ENCODE data around the gene CAMK2B. TPM values are rescaled to one million over a fixed set of nuclear protein-coding genes. Genes with fewer than 3 reads are reported as not detected.

CAMK2B gene
- total and polyA plus RNA-seq, 2 experiments from 2014 or later: not detected

- no peaks in the 10 kb centered on the region for H3K36me3 ChIP-seq (ENCODE audit: insufficient read depth)
- H3K4me1 ChIP-seq (ENCODE audit: insufficient read depth): no peaks in the 10 kb centered on the region
- H3K27ac ChIP-seq (ENCODE audit: low read depth): no peak overlapping the region
- no peak overlapping the region for H3K27ac Mint-ChIP-seq
- H3K4me3 Mint-ChIP-seq: no peak overlapping the region
- no peak overlapping the region for H3K4me3 ChIP-seq
- H3F3A ChIP-seq (replicated peaks; ENCODE audit: low read depth): no peaks in the 10 kb centered on the region
- H3K4me2 ChIP-seq: no peak overlapping the region
- TF ChIP-seq JUNB (IDR thresholded peaks at IDR 0.05; ENCODE audit: unreplicated experiment): no peak
- no peak for TF ChIP-seq ZNF331 (CRISPR knock-in tag; IDR thresholded peaks at IDR 0.05; ENCODE audit: low read depth)
- TF ChIP-seq ZNF462 (CRISPR knock-in tag; IDR thresholded peaks at IDR 0.05): no peak
- no peak for TF ChIP-seq NANOG (IDR thresholded peaks at IDR 0.05; ENCODE audit: borderline replicate concordance)
- no peak for TF ChIP-seq ETS1 (IDR thresholded peaks at IDR 0.05)
- no peak for TF ChIP-seq POLR2AphosphoS5 (IDR thresholded peaks at IDR 0.05; ENCODE audit: low read depth)
- TF ChIP-seq CREB1 (CRISPR knock-in tag; IDR thresholded peaks at IDR 0.05; ENCODE audit: low read depth): no peak
- TF ChIP-seq STAT1 (IDR thresholded peaks at IDR 0.05; ENCODE audit: unreplicated experiment): no peak
- no peak for TF ChIP-seq CTCF (conservative IDR thresholded peaks at IDR 0.05; ENCODE audit: low read depth in 2 of 2)
- TF ChIP-seq EZH2 (IDR thresholded peaks at IDR 0.05; ENCODE audit: low read depth, unreplicated experiment): no peak
- TF ChIP-seq EZH2phosphoT487 (IDR thresholded peaks at IDR 0.05; ENCODE audit: unreplicated experiment): no peak
- no peak for TF ChIP-seq ZNF114 (CRISPR knock-in tag; IDR thresholded peaks at IDR 0.05)
- TF ChIP-seq REST (IDR thresholded peaks at IDR 0.05; ENCODE audit: unreplicated experiment): no peak
- H2AFZ ChIP-seq: no peak overlapping the region
- no peaks in the 10 kb centered on the region for H3K9me2 ChIP-seq (ENCODE audit: insufficient read depth)
- no peaks in the 10 kb centered on the region for H4K20me1 ChIP-seq (replicated peaks; ENCODE audit: insufficient read depth)
- H3K27me3 ChIP-seq (ENCODE audit: insufficient read depth): no peaks in the 10 kb centered on the region
- H3K36me3 Mint-ChIP-seq (ENCODE audit: low read depth): no peaks in the 10 kb centered on the region; the same call in 2 of the 3 replicates
- no peaks in the 10 kb centered on the region for H3K79me2 ChIP-seq (replicated peaks; ENCODE audit: insufficient read depth)
- H3K9me3 Mint-ChIP-seq: peaks cover 5% of the 10 kb centered on the region
- H3K27me3 Mint-ChIP-seq (ENCODE audit: insufficient read depth, low read depth, poor library complexity): peaks cover 13% of the 10 kb centered on the region
- peaks cover 18% of the 10 kb centered on the region for H3K4me1 Mint-ChIP-seq
- ATAC-seq (no peak), DNase-seq (ENCODE audit: low spot score) (no peak)
These were observed 137.6 kb downstream of the CAMK2B start for GRCh38 chr7:44187636-44188416.

Measured in GM23338 (cell line).